UCSD-AML1 (cell line): ENCODE results near the gene LPIN3.
A peak's percentile ranks its signal among the peaks of the same experiment; 100 is the strongest.
"Not testable (repeated sequence)": the region's sequence is repeated elsewhere in the genome, so short reads cannot be mapped to it uniquely, and the experiment has no call there.

Experiments used
- DNase-seq: peaks from one replicate; lab custom pipeline; 2025; ENCODE audit not compliant: unreplicated experiment; lab: John Stamatoyannopoulos, UW

Gene LPIN3, protein sequence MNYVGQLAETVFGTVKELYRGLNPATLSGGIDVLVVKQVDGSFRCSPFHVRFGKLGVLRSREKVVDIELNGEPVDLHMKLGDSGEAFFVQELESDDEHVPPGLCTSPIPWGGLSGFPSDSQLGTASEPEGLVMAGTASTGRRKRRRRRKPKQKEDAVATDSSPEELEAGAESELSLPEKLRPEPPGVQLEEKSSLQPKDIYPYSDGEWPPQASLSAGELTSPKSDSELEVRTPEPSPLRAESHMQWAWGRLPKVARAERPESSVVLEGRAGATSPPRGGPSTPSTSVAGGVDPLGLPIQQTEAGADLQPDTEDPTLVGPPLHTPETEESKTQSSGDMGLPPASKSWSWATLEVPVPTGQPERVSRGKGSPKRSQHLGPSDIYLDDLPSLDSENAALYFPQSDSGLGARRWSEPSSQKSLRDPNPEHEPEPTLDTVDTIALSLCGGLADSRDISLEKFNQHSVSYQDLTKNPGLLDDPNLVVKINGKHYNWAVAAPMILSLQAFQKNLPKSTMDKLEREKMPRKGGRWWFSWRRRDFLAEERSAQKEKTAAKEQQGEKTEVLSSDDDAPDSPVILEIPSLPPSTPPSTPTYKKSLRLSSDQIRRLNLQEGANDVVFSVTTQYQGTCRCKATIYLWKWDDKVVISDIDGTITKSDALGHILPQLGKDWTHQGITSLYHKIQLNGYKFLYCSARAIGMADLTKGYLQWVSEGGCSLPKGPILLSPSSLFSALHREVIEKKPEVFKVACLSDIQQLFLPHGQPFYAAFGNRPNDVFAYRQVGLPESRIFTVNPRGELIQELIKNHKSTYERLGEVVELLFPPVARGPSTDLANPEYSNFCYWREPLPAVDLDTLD

DNA sequence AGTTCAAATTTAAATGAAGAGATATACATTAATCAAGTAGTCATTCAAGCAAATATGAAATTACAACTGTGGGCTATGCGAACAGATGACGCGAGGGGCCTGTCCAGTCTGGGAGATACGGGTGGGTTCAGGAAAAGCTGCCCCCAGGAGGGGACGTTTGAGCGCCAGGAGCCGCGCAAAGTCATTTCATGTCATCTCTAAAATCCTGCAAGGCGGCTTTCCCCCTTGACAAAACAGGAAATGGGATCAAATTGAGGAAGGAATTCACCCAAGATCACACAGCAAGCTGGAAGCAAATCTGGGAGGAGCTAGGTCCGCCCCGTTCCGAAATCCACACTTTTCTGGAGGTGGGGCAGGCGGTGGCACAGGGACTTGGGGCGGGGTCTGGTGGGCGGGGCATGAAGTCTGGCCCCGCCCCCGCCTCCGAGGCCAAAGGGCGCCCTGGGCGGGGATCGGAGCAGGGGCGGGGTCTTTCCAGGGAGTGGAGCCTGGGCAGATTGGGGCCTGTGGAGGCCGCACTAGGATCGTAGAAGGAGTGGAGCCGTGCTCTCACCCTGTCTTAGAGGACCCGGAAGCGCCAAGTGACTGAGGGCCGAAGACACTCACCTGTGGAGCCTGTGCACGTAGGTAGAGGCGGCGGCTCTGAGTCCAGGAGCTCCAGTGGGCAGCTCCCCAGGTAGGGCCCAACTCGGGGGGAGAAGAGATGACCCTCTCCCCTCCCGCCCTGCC is at the start of gene LPIN3:
TSS of gene LPIN3 (plus strand) at position 495 of the 729 bp plus-strand sequence. CDS start 4,983 bp downstream, outside the sequence.
- DNase-seq = peak; percentile 75

DNA sequence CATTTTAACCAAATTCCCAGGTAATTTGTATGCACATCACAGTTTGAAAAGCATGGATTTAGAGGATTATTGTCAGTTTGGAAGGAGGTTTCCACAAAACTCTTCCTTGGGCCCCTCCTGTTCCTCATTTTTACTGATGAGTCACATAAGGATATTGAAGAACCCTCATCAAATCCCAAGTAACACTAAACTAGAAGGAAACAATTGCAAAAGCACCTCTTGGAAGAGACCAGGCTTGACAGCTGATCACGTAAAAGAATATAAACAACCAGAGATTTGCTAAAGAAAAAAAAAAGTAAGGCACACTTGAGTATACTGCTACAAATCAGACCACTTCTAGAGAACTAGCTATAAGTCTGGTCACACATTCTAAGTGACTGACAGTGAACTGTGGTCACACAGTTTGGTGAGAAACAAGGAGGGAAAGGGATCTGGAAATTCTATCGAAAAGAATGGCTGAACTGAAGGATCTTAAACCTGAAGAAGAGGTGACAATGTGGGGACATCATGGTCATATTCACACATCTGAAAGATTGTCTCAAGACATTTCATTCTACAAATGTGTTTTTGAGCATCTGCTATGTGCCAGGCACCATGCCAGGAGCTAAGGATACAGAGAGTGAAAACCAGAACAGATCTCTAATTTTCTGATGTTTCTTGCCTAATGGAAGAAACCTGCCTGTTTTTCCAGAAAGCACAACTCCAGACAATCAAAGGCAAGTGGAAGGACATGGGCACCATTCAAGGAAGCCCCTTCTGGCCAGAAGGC is 47.2 kb upstream of the LPIN3 start:
- no peak for DNase-seq

DNA sequence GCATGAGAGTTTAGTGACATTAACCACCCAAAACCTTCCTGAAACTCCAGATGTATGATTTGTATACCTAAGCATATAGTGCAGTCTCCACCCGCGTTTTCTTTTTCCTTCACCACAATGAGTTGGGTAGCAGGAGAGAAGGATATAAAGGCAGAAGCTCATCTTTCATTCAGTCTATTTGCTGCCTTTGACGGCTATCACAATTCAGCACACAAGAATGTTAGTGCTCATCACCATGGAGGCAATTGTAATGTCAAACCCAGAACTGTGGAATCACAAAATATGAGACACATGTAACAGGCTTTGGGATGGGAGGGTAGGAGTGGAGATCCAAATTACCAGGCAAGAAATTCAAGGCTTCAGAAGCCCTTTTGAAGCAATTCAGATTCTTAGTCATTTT is 40.7 kb upstream of the LPIN3 start:
- no peak for DNase-seq

DNA sequence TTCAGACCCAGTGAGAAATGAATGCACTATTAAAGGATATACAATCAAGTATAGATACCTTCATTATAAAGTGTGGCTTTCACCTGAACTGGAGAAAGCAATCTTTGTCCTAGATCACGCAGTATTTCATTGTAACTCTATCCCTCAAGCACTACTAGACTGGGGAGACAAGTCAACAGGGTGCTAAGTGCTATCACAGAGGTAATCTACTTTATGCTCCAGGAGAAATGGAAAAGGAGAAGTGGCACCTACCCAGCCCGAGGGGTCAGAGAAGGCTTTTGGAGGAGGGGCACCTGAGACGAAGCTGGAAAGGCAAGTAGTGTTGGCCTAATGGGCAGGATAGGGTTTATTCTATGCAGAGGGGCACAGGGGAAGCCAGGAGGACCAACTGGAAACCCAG is 40.2 kb upstream of the LPIN3 start:
- DNase-seq = no peak

DNA sequence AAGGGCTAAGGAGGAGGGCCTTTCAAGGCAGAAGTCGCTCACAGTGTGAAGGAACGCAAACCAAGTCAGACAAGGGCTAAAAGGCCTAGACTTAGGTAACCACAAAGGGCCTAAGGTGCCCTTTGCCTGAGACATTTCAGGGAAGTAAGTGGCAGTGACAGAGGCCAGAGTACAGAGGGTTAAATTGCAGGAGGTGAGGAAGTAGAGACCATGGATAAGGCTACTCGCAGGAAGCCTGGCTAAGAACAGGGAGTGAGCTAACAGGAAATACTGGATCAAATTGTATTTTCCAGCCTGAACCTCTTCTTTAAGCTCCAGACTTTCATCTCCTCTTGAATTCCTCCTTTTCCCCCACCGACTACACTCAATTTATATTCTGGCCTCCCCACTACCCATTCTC is 39.7 kb upstream of the LPIN3 start:
- DNase-seq = no peak

DNA sequence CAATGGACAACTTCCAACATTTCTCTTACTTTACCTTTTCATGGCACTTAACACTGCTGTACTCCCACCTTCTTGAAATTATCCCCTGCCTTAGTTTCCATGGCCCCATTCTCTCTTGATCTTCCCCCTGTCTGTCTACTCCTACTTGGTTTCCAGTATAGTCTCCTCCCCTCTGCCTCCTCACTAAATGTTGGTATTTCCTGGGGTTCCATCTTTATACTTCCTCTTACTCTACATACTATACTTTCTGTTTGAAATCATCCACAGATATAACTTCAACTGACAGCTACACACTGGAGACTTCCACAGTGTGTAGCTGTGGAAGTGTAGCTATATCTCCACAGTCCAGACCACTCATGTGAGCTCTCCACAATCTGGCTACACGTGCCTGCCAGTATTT is 36.6 kb upstream of the LPIN3 start:
- no peak for DNase-seq

DNA sequence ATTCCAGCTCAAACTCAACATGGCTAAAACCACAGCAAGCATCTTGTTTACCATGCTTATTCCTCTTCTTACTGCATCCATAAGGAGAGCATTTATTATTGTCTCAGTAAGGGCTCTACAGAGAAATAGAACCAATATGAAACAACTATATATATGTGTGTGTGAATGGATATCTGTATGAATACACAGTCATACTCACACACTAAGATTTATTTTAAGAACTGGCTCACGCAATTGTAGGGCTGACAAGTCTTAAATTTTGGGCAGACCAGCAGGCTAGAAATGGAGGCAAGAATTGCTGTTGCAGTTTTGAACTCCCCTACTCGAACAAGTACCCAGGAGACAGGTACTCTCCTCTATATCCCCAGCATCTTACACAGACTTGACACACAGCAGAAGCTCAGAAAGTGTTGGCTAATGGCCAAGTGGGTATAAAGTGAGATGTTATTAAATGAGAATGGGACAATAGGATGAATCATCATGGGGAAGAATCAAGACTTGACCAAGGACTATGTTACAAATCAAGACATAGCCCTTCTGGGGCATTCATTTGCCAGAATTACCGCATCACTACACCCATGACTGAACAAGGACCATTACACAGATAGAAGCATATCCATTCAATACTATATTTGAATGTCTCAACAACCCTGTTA is 36.1 kb upstream of the LPIN3 start:
- no peak for DNase-seq

DNA sequence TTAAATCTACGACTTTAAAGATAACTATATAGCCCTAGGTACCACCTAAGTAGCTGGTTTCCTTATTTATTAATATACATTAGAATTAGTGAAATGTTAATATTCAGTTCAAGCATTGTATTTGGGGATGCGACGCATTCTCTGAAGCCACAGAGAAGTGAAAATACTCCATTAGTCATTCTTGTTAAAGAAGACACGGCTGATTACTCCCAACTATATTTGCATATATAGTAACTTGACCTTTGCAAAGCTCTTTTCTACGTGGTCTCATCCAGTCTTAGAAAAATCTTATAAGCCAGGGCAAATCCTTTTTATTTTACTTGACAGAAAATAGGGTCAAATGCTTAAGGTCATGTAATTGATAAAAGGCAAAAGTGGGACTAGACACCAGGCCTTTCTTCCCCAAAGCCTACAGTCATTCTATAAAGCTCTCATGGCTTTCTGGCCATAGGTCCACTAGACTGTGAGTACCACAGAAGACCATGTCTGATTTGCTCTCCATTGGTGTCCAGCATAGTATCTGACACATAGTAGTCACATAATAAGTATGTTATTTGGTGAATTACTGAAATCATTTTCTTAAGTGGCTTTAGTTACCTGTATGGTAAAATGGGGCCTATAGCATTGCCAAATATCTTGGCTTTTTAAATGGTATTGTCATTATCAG is 34.4 kb upstream of the LPIN3 start:
- no peak for DNase-seq

DNA sequence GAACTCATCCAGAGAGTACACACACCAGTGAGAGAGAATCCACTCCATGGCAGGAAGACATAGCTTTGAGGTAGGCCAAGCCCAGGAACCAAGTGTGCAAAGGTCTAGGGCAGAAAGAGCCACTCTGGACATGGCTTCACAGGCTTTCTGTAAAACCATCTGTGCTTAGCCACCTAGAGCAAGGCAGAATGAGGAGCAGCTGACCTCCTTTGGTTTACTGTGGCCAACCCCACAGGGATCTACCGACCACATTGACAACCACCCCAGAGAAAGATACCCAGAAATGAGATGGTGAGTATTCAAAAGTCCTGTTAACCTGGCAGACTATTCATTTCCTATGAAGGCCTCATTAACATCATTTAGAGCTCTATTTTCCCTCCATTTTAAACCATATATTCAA is 33.6 kb upstream of the LPIN3 start:
- DNase-seq = no peak

DNA sequence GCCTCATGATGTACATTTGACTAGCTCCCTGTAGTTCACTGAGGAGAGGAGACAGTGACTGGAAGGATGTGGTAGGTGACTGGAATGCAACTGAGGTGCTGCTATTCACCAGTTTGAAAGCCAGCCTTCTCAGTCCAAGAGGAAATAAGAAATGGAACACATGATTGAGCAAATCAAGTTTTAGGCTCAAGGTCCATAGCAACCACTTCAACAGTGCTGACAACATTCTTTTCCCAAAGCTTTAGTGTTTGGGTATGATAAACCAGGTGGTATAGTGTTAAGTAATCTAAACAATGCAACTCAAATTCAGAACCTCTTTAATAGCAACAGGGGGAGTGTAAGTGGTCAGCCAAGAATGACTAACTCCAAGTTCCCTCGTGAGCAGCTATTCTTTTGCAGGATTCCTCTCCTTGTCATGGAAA is 32.3 kb upstream of the LPIN3 start:
- no peak for DNase-seq

DNA sequence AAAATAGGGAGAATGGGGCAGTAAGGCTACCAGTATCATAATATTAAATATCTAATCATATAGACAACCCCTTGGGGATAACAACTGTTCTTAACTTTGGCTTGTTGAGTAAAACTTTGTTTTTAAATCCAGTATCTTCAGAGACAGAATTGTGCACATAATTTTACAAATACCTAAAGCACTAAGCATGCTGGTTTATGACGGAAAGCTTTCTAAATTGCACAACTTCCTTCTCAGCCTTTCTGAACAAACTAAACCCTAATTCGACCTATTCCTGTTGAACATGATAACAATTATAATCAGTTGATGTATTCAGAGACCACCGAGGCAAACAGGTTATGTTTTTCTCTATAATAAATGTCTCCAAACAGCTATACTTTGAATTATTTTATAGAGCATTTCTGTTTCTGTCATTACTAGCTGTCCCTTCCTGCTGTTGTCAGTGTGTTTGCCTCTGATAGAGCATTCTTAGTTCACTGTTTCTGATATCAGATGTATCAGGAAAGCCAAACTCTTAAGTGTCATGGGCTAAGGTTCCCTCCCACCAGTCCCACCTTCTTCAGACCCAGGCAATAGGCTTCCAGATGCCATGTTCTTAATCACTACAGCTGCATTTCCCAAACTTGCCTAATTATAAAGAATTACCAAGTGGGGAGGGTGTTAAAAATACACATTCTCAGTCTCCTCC is 31.8 kb upstream of the LPIN3 start:
- DNase-seq = no peak

DNA sequence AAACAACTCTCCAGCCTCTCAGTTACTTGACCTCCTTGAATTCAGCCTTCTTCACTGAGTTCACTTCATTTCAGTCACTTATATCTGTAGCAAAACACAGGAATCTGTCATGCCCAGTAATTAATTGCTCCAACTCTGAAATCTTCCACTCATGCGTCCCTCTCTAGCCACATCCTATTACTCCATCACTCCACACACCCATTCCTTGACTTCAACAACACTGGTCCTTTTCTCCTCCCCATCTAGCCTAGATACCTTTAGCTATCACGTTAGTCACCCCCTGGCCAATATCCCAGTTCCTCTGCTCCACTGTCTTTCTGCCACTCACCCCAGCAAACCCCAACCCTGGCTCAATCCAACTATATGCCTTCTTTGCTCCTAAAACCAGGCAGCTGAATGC is 30.8 kb upstream of the LPIN3 start:
- no peak for DNase-seq

DNA sequence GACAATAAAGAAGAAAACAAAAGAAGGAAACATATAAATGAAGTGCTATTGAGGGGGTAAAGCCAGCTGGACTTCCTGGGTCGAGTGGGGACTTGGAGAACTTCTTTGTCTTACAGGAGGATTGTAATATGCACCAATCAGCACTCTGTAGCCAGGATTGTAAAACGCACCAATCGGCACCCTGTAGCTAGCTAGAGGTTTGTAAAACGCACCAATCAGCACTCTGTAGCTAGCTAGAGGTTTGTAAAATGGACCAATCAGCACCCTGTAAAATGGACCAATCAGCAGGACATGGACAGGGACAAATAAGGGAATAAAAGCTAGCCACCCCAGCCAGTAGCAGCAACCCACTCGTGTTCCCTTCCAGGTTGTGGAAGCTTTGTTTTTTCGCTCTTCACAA is 28.6 kb upstream of the LPIN3 start:
- DNase-seq = not testable (repeated sequence)

DNA sequence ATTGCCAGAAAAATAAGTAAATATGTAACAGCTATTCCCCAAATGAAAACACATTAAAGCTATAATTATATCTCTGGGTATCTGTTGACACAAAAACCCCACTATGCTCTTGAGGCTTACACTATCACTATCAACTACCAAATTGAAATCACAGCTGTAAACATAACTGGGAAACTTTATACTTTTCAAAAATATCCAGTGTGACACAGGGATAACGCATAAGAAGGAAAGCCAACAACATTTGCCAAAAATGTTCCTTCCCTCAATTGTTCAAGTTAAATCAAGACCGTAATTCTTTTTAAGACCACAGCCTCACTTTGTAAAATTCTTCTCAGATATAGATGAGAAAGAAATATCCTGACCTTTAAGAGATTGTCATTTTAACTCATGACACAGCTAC is 26.2 kb upstream of the LPIN3 start:
- DNase-seq = no peak

DNA sequence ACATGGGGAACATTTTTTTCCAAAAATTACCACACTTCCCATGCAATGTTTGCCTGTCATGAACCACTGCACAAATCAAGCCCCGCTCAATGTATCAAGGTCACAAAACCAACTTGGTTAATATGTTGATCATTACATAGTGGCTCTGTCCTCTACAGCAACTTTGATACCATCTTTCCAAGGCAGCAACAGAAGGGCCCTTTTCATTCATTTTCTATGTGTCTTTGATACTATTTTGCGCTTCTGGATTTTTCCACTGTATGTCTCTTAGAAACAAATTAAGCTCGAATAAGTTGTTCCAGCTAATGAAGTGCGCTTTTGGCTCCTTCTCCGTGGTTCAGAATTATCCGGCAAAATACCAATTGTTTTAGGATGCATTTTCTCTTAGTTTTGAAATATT is 24.6 kb upstream of the LPIN3 start:
- DNase-seq = no peak

DNA sequence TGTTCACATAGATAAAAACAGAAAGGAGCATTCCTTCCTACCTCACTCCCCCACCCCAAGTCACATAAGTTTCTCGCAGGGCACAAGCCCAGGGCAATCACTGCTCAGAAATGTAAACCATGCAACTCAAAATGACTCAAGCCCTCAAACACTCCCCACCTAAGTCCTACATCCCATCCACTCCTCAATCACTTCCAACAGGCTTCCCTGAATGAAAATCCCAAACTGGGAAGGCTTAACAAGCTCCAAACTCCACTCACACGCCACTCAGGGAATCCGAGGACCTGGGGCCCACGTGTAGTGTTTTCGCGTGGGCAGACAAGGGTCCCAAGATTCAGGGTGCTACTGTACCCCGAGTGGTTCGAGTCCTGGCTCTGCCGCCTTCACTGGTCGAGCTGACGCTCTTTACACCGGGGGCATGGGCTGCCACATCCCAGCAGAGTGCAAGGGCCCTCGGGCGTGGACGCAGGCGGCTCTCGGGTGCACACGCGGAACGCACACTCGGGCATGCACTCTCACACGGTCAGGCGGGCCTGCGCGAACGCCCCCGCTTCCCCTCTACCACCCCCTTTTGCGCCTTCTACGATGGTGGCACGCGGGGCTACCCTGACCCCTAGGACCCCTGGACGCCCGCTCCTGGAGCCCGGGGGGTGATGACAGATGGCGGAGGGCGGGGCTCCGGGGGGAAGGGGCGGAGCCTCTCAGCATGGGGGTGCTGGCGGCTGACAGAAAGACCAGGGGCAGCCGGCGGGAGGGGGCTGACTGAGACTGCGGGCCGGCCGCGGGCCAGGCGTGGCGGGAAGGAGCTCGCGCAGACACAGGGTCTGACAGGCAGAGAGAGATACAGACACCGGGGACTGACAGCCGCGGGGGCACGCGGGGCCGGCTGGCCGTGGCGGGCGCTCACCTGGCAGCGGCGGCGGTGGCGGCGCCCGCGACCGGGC is 23.7 kb upstream of the LPIN3 start:
- peak; percentile 78 for DNase-seq

DNA sequence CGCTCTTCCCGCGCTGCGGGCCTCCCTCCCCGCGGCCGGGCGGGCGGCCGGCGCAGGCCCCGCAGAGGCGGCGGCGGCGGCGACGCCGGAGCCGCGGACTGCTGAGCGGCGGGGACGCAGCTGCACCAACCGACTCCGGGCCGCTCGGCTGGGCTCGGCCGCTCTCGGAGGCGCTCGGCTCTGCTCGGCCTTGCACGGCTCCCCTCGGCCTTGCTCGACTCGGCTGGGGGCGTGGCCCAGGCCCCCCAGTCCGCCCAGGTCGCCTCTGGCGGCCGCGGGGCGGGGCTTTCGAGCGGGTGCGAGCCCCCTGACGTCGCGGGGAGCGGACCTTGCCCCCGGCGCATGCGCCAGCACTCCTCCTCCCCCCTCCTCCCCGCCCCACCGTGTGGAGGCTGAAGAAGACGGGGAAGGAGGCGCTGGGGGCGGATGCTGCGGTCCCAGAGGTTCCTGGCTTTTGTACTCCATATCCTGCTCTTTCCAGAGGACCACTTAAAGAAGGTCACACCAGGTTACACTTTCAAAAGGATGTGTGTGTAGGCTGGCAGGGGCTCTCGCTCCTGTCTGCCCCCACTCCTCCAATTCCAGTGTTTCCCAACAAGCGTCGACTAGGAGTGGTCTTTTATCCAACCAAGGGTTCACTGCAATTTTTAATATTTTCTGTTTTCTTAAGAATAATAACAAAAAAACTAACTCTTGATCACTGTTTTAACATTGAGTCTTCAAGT is 22.9 kb upstream of the LPIN3 start, which contains the start of gene ZHX3:
TSS of gene ZHX3 (minus strand) at position 186 of the 725 bp plus-strand sequence. CDS start 112,815 bp downstream, outside the sequence.
- DNase-seq = peak; percentile 100
